Gastrocnemius medialis (tissue), 4 donors: Measurements from ENCODE around the gene PPP3CA.

Source experiments
- POLR2A ChIP-seq, 2 donors: fragments of 450-650 bp; IDR thresholded peaks; one replicate each; pipeline ENCODE4 v1.6.1; 2017; ENCODE audit warnings: antibody characterized with exemption in 2 of 2, mild to moderate bottlenecking in 2 of 2, moderate library complexity in 2 of 2
- TF ChIP-seq, protein P1 (sequence below), 5 experiments: fragments of 450-650 bp in 3 of 5; fragments of 200-600 bp in 2 of 5; sonication (generic) in 2 of 5; IDR thresholded peaks in 4 of 5; conservative IDR thresholded peaks in 1 of 5; 1 replicate in 4 of 5; 2 replicates in 1 of 5; pipeline ENCODE4 v1.5.1; 2016 to 2019; ENCODE audit warnings: antibody characterized with exemption in 5 of 5, mild to moderate bottlenecking in 3 of 5, moderate library complexity in 3 of 5

DNA sequence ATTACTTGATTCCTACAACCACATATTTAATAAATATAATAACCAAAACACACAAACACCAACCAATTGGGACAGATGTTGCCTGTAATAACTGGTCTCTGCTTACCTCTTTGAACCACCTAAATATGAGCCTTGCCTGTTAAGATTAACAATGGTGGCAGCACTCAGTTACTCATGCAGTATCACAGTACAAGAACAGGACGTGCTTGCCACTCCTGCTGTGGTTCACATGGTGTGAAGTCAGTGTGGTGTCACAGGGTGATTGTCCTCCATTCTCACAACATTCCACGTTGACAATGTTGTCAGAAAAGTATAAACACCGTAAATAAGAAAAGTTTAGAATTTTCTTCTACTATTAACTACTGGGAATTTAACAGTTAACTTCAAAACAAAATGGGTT lies 365.0 kb downstream of the PPP3CA start:
- TF ChIP-seq, protein P1, sequence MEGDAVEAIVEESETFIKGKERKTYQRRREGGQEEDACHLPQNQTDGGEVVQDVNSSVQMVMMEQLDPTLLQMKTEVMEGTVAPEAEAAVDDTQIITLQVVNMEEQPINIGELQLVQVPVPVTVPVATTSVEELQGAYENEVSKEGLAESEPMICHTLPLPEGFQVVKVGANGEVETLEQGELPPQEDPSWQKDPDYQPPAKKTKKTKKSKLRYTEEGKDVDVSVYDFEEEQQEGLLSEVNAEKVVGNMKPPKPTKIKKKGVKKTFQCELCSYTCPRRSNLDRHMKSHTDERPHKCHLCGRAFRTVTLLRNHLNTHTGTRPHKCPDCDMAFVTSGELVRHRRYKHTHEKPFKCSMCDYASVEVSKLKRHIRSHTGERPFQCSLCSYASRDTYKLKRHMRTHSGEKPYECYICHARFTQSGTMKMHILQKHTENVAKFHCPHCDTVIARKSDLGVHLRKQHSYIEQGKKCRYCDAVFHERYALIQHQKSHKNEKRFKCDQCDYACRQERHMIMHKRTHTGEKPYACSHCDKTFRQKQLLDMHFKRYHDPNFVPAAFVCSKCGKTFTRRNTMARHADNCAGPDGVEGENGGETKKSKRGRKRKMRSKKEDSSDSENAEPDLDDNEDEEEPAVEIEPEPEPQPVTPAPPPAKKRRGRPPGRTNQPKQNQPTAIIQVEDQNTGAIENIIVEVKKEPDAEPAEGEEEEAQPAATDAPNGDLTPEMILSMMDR (IDR thresholded peaks at IDR 0.05 in 4 of 5, conservative IDR thresholded peaks at IDR 0.05 in 1 of 5): no peak
- no peak for TF ChIP-seq POLR2A (IDR thresholded peaks at IDR 0.05)
